OCI-LY7 (cell line): ENCODE measurements around the gene SEZ6L. TPM values are rescaled to one million over a fixed set of nuclear protein-coding genes. Genes with fewer than 3 reads are reported as not detected.

Experiments used
- BruUV-seq: library from RNA; stranded (reverse); fragments of 400-500 nt; replicated peaks from 2 replicates; lab custom pipeline; 2021; lab: Mats Ljungman, UMichigan
- CTCF ChIA-PET: fragments of 300-600 bp; sonication (Branson Sonifier 250); formaldehyde crosslinking; loops from one replicate; lab custom pipeline; 2022; ENCODE audit warnings: antibody characterized with exemption; ENCODE audit not compliant: unreplicated experiment; lab: Charles Lee
- POLR2A ChIA-PET: fragments of 300-600 bp; sonication (Branson Sonifier 250); formaldehyde crosslinking; loops from one replicate; lab custom pipeline; 2022; ENCODE audit warnings: antibody characterized with exemption; lab: Charles Lee
- DNase-seq: peaks from one replicate; pipeline ENCODE4 v3.0.0-alpha.2; 2015; ENCODE audit warnings: low spot score
- H2AFZ ChIP-seq: fragments of 200-600 bp; sonication (generic), shearing (Covaris generic); 2 replicates; pipeline ENCODE4 v1.6.1; 2014; ENCODE audit warnings: mild to moderate bottlenecking, antibody characterized with exemption, low read length, moderate library complexity
- H3K27ac ChIP-seq: fragments of 200-600 bp; sonication (generic); 2 replicates; pipeline ENCODE4 v1.5.1; 2014; ENCODE audit warnings: mixed run types, low read depth, mild to moderate bottlenecking, moderate library complexity, low read length, inconsistent platforms; ENCODE audit not compliant: poor library complexity, severe bottlenecking
- H3K36me3 ChIP-seq: fragments of 200-600 bp; sonication (generic); 2 replicates; pipeline ENCODE4 v1.6.1; 2014; ENCODE audit warnings: mild to moderate bottlenecking, antibody characterized with exemption, low read length, moderate library complexity, mixed read lengths; ENCODE audit not compliant: insufficient read depth
- H3K4me1 ChIP-seq: fragments of 200-600 bp; sonication (generic); 2 replicates; pipeline ENCODE4 v1.5.1; 2014; ENCODE audit warnings: mild to moderate bottlenecking, low read length; ENCODE audit not compliant: insufficient read depth, poor library complexity, severe bottlenecking
- H3K4me2 ChIP-seq: fragments of 200-600 bp; sonication (generic); 2 replicates; pipeline ENCODE4 v1.6.1; 2014; ENCODE audit warnings: mild to moderate bottlenecking, low read length
- H3K4me3 ChIP-seq: fragments of 200-600 bp; sonication (generic); 2 replicates; pipeline ENCODE4 v1.5.1; 2014; ENCODE audit warnings: mild to moderate bottlenecking, low read depth, low read length; ENCODE audit not compliant: poor library complexity, severe bottlenecking
- H3K79me2 ChIP-seq: fragments of 200-600 bp; sonication (generic); 2 replicates; pipeline ENCODE4 v1.6.1; 2016; ENCODE audit warnings: low read depth, mild to moderate bottlenecking, low read length, moderate library complexity, mixed read lengths; ENCODE audit not compliant: insufficient read depth
- H3K9me2 ChIP-seq: fragments of 200-600 bp; sonication (generic); 2 replicates; pipeline ENCODE4 v1.6.1; 2016; ENCODE audit warnings: mild to moderate bottlenecking, low read length, mixed read lengths; ENCODE audit not compliant: insufficient read depth
- H3K9me3 ChIP-seq: fragments of 200-600 bp; sonication (generic); 2 replicates; pipeline ENCODE4 v1.6.1; 2014; ENCODE audit warnings: mild to moderate bottlenecking, mixed run types, low read length, mixed read lengths
- H4K20me1 ChIP-seq: fragments of 200-600 bp; sonication (generic); 2 replicates; pipeline ENCODE4 v1.6.1; 2014; ENCODE audit warnings: mild to moderate bottlenecking, antibody characterized with exemption, low read length, moderate library complexity, mixed read lengths; ENCODE audit not compliant: insufficient read depth
- CTCF ChIP-seq: fragments of 200-600 bp; sonication (generic); conservative IDR thresholded peaks from 2 replicates; pipeline ENCODE4 v1.5.1; 2014; ENCODE audit warnings: mild to moderate bottlenecking, antibody characterized with exemption, low read length, moderate library complexity, mixed read lengths
- EZH2phosphoT487 ChIP-seq: fragments of 200-600 bp; sonication (generic); IDR thresholded peaks from 2 replicates; pipeline ENCODE4 v1.6.1; 2018; ENCODE audit warnings: low read depth, borderline replicate concordance, mild to moderate bottlenecking, mixed run types, antibody characterized with exemption, low read length, moderate library complexity, mixed read lengths
- intact Hi-C: fragments of 100-400 bp; cut with micrococcal nuclease; formaldehyde crosslinking; loops from one replicate; pipeline ENCODE4 v1.10.0; 2022; ENCODE audit not compliant: unreplicated experiment
- total RNA-seq, 2 experiments: library from RNA; depleted of rRNA in 1 of 2; stranded (reverse); fragments of >200 nt in 1 of 2; shearing (Covaris generic) in 1 of 2; gene quantifications; 2 replicates each; pipeline ENCODE4 v1.2.3, GENCODE V29; 2014 to 2022

The SEZ6L gene
- total RNA-seq, 2 experiments from 2014 or later = not detected

- BruUV-seq = no TSS peak
- H3K4me2 ChIP-seq = no peak overlapping the region
- ChIA-PET POLR2A (no interaction called here), CTCF (no interaction called here)
- DNase-seq = no peak
- H4K20me1 ChIP-seq = no peaks in the 10 kb centered on the region
- H3K9me2 ChIP-seq = no peaks in the 10 kb centered on the region
- no peaks in the 10 kb centered on the region for H3K36me3 ChIP-seq
- H3K4me1 ChIP-seq = no peaks in the 10 kb centered on the region
- H3K4me3 ChIP-seq = no peak overlapping the region
- TF ChIP-seq CTCF (no peak), EZH2phosphoT487 (no peak)
- no peaks in the 10 kb centered on the region for H3K9me3 ChIP-seq
- H2AFZ ChIP-seq = no peak overlapping the region
- H3K27ac ChIP-seq = no peak overlapping the region
- no peaks in the 10 kb centered on the region for H3K79me2 ChIP-seq
- intact Hi-C loops = no loop called here
Observed at GRCh38 chr22:26162926-26163325, 6.3 kb upstream of the SEZ6L start.

GRCh38 chr22:26164174-26164573 is 5.1 kb upstream of the SEZ6L start:
- H3K79me2 ChIP-seq = no peaks in the 10 kb centered on the region
- no peaks in the 10 kb centered on the region for H3K9me2 ChIP-seq
- no peaks in the 10 kb centered on the region for H3K36me3 ChIP-seq
- CTCF ChIA-PET = no interaction called here
- no peak overlapping the region for H3K27ac ChIP-seq
- no peak overlapping the region for H2AFZ ChIP-seq
- no peaks in the 10 kb centered on the region for H3K9me3 ChIP-seq
- POLR2A ChIA-PET = no interaction called here
- no TSS peak for BruUV-seq
- H4K20me1 ChIP-seq = no peaks in the 10 kb centered on the region
- intact Hi-C loops = no loop called here
- no peak overlapping the region for H3K4me3 ChIP-seq
- no peak overlapping the region for H3K4me2 ChIP-seq
- DNase-seq = no peak
- no peak for TF ChIP-seq CTCF
- no peak for TF ChIP-seq EZH2phosphoT487
- H3K4me1 ChIP-seq = no peaks in the 10 kb centered on the region

- Histone ChIP-seq H3K27ac (no peak overlapping the region), H3K79me2 (no peaks in the 10 kb centered on the region), H2AFZ (no peak overlapping the region), H3K9me3 (no peaks in the 10 kb centered on the region), H3K36me3 (no peaks in the 10 kb centered on the region), H3K4me1 (no peaks in the 10 kb centered on the region), H3K4me2 (no peak overlapping the region), H3K9me2 (no peaks in the 10 kb centered on the region), H4K20me1 (no peaks in the 10 kb centered on the region), H3K4me3 (no peak overlapping the region)
- intact Hi-C loops = no loop called here
- ChIA-PET POLR2A (no interaction called here), CTCF (no interaction called here)
- no TSS peak for BruUV-seq
- DNase-seq = no peak
- TF ChIP-seq EZH2phosphoT487 = no peak
- TF ChIP-seq CTCF = no peak
Observed at GRCh38 chr22:26168330-26168851, 871 bp upstream of the SEZ6L start.
